ENCODE results near the gene TEX36.
"Not testable (repeated sequence)": the region's sequence is repeated elsewhere in the genome, so short reads cannot be mapped to it uniquely, and the experiment has no call there.

The TEX36 gene

DNA sequence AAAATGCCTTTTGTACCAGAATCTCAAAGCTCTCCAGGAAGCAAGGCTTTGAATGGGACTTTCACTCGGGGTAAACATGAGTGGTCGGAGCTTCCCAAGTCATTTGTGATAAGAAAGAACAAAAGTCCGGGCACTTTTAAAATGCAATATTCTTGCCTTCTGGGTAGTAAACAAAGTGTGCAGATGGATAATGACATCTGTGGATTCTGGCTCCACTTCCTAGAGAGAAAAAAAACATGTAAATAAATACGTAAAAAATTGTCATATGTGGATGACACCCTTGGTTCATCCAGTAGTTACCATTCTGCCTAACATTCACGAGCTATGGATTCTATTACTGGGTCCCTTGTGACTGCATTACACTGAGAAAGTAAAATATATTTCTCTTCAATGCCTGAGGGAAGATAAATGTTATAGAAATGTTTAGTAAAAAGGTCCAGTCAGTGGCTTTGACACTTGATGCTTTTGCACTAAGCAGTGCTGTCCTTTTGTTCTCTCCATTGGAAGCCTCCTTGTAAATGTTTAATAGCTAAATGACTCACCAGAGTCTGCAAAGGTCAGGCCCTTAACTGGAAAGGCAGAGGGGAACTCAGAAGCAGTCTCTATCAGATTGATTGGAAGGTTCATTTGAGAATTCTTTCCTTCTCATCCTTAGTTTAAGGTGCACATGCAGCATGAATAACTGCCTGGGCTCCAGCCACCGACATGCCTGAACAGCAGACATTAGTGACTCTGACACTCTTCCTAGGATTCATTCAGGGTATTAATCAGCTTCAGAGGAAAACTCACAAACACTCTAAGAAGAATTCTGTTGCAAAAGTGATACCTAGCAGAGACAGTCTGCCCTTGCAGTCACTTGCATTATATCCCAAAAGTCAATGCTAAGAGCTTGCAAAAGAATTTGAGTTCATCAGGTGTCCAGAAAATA lies 24.8 kb upstream of the TEX36 start:
- TF ChIP-seq CTCF (conservative IDR thresholded peaks at IDR 0.05; ENCODE audit: low read depth): no peak
- POLR2A ChIA-PET (ENCODE audit: low non-redundant PET): no interaction called here
- CTCF ChIA-PET: interaction anchor here (0.6 to 0.7 kb wide), 2 partner anchors 217 to 901 kb away, joined by 4 to 6 read pairs; no protein-coding TSS in a partner anchor
- H3K27ac ChIP-seq: no peak overlapping the region
- peak; percentile 38 for DNase-seq (ENCODE audit: low spot score)

DNA sequence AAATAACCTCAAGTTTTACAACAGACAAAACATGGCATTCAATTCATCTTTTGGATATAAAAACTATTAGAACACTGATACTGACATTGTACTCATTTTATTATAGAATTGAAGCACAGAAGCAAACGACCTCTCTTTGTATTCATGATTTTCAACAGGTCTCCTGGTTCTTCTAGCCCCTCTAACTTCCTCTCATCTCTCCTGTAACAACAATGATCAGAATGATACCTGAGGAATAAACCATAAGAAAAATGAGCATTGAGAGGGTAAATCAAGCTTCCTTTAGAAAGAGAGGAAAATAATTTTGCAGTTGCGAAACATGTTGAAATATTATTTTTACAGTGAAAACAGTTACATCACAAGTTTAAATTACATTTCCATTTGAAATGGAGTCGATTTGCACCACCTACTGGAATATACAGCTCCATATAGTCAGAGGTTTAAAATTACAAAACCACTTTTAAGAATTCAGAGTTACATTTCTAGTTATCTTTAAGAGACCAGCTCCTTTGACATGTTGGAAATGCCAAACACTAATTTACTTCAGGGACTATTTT lies 17.5 kb upstream of the TEX36 start:
- no peak; the same call in 1 of the 2 replicates for TF ChIP-seq CTCF (conservative IDR thresholded peaks at IDR 0.05; ENCODE audit: low read depth)
- H3K27ac ChIP-seq: no peak overlapping the region
- ChIA-PET POLR2A (ENCODE audit: low non-redundant PET) (no interaction called here), CTCF (no interaction called here)
- DNase-seq (ENCODE audit: low spot score): no peak

DNA sequence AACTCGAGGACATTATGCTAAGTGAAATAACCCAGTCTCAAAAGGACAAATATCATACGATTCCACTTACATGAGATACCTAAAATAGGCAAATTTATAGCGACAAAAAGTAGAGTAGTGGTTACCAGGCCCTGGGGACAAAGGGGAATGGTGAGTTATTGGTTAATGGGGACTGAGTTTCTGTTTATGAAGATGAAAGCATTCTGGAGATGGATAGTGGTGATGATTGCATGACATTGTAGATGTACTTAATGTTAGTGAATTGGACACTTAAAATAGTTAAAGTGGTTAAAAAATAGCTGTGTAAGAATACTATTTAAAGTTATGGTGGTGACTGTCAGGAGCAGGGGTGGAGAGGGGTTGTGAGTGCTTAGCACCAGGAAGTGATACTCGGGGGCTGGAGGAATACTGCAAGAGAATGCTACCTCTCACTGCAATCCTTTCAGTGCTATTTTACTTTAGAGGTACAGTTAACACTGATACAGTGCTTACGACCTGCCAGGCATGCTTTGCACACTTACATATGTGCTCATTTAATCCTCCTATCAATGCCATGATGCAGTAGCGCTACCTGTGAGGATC lies 16.7 kb upstream of the TEX36 start:
- no peak for TF ChIP-seq CTCF (conservative IDR thresholded peaks at IDR 0.05; ENCODE audit: low read depth)
- DNase-seq (ENCODE audit: low spot score): no peak
- H3K27ac ChIP-seq: no peak overlapping the region
- POLR2A ChIA-PET (ENCODE audit: low non-redundant PET): no interaction called here
- CTCF ChIA-PET: no interaction called here

DNA sequence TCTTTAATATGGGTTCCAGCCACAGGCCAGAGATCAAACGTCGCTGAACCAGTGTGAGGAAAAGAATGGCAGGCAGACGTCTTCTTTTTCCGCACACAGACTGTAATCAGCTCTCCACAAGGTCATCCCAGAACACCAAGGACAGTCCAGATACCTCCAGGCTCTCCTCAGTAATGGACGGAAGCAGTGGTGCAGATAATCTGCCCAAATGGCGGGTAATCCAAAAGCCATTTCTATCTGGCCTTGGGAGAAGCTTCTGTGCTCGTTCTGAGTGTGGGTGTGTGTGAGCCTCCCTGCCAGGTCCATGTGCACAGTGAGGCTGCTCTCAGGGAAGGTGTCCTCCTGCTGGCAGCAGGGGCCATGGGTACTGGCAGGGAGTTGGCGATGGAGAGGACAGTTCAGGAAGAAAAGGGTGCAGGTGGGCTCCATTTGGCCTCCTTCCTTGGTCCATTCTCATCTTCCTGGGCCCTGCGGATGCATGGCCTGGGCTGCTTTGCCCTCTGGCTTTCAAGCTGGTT lies 15.6 kb upstream of the TEX36 start:
- no peak for TF ChIP-seq CTCF (conservative IDR thresholded peaks at IDR 0.05; ENCODE audit: low read depth)
- CTCF ChIA-PET: no interaction called here
- DNase-seq (ENCODE audit: low spot score): no peak
- no peak overlapping the region for H3K27ac ChIP-seq
- POLR2A ChIA-PET (ENCODE audit: low non-redundant PET): no interaction called here

- CTCF ChIA-PET; DNase-seq (ENCODE audit: low spot score); POLR2A ChIA-PET (ENCODE audit: low non-redundant PET); H3K27ac ChIP-seq: not testable (repeated sequence)
Observed at GRCh38 chr10:125696884-125697283, 13.9 kb upstream of the TEX36 start.

GRCh38 chr10:125694883-125695282 lies 11.9 kb upstream of the TEX36 start:
- peak; percentile 26 for DNase-seq (ENCODE audit: low spot score)
- ChIA-PET CTCF (no interaction called here), POLR2A (ENCODE audit: low non-redundant PET) (no interaction called here)
- H3K27ac ChIP-seq: no peak overlapping the region
- TF ChIP-seq CTCF (conservative IDR thresholded peaks at IDR 0.05; ENCODE audit: low read depth): no peak

DNA sequence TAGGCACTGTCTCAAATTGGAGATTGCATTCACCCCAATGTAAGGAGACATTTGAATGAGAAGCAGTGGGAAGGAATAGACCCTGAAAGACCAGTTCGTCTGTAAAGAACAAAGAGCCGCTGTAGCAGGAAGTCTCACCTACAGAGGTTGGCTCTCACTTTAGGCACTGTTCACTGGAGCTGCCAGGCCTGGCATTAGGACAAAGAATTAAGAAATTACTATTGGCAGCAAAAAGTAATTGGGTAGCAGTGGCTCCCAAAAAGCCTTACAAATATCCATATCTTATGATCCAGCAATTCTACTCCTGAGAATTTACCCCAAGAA lies 10.5 kb upstream of the TEX36 start:
- H3K27ac ChIP-seq: no peak overlapping the region
- TF ChIP-seq CTCF (conservative IDR thresholded peaks at IDR 0.05; ENCODE audit: low read depth): no peak
- no peak for DNase-seq (ENCODE audit: low spot score)
- ChIA-PET CTCF (interaction anchor here (0.5 kb wide), 1 partner anchor 67 kb away, joined by 3 read pairs; no protein-coding TSS in a partner anchor), POLR2A (ENCODE audit: low non-redundant PET) (no interaction called here)
